Measurements from ENCODE around the gene TGFBR2.

DNA sequence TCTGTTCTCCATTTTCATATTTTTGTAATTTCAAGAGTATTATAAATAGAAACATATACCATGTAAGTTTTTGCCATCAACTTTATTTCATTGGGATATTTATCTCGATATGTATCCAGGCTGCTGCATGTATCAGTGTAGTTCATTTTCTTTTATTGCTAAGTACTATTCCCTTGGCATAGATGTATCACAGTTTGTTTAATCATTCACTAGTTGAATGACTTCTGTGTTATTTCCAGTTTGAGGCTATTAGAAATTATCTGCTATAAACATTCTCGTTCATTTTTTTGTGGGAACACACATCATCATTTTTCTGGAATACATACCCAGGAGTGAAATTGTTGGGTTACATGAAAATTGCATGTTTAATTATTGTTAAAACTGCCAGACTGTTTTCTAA is 18.5 kb upstream of the TGFBR2 start:
- TF ChIP-seq, protein P1, sequence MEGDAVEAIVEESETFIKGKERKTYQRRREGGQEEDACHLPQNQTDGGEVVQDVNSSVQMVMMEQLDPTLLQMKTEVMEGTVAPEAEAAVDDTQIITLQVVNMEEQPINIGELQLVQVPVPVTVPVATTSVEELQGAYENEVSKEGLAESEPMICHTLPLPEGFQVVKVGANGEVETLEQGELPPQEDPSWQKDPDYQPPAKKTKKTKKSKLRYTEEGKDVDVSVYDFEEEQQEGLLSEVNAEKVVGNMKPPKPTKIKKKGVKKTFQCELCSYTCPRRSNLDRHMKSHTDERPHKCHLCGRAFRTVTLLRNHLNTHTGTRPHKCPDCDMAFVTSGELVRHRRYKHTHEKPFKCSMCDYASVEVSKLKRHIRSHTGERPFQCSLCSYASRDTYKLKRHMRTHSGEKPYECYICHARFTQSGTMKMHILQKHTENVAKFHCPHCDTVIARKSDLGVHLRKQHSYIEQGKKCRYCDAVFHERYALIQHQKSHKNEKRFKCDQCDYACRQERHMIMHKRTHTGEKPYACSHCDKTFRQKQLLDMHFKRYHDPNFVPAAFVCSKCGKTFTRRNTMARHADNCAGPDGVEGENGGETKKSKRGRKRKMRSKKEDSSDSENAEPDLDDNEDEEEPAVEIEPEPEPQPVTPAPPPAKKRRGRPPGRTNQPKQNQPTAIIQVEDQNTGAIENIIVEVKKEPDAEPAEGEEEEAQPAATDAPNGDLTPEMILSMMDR (IDR thresholded peaks at IDR 0.05; ENCODE audit: insufficient read depth, low read length, poor library complexity, severe bottlenecking) = no peak
- no peak for TF ChIP-seq EZH2phosphoT487 (conservative IDR thresholded peaks at IDR 0.05; ENCODE audit: low read length)

Data from SU-DHL-6 (cell line).